NCI-H146 (cell line): ENCODE measurements around the gene HNRNPC.
"Not testable (repeated sequence)": the region's sequence is repeated elsewhere in the genome, so short reads cannot be mapped to it uniquely, and the experiment has no call there.

ENCODE experiments used
- DNase-seq: peaks from one replicate; lab custom pipeline; 2025; lab: John Stamatoyannopoulos, UW

The HNRNPC gene

GRCh38 chr14:21244544-21244943, 24.7 kb downstream of the HNRNPC start:
- DNase-seq: no peak

GRCh38 chr14:21241218-21241819, 27.9 kb downstream of the HNRNPC start:
- no peak for DNase-seq

DNA sequence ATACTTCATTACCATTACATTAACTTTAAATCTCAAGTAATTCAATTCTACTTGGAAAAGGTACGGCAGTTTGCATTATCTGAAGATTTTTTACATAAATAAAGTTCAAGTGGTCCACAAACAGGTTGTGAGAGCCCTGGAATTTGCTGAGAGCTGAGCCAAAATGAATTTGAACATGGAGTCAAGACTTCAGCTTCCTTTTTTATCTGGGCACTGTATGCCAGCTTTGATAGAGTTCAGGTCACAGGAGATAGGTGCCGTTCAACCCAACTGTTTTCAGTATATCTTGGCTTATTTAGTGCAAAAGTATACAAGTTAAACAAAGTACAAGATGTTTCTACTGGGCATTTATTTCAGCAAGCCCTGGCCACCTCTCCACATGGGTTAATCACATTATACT, 28.8 kb downstream of the HNRNPC start:
- DNase-seq: no peak

- no peak for DNase-seq
Observed at GRCh38 chr14:21238823-21239518, 30.3 kb downstream of the HNRNPC start.

DNA sequence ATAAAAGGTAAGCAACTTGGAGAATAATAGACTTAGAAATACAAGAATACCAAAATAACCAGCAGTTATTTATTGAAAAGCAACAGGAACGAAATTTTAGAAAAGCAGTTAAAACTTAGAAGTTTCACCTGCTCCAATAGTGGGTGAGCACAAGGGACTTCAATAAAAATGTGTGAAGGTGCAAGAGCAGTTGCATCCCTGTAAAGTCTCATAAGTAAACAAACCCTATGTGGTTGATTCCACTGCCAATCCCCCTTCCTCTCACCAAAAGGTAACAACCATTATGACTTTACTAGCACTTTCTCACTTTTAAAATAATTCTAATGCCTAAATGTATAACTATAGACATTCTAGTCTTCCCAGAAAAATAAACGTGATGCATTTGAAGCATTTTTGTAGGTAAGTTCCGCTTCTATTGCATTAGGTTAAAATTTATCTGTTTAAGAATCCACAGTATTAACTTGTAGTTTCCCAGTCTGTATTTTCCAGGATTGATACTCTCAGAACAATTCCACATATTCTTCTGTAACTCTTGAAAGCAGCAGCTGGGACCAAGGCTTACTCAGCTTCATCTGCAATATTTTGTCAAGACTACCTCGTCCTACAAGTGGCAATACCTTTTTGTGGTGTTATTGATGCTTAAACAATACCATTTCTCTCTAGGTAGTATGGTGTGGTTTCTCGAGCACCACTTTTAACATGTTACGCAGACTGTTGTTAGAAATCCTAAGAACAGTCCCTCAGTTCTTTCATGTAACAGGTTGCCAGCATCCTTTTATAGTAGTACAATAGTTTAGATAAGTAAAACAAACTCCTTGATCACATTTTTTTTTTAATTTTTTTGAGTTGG, 32.1 kb downstream of the HNRNPC start:
- DNase-seq: no peak

- DNase-seq: no peak
Observed at GRCh38 chr14:21234112-21234511, 35.1 kb downstream of the HNRNPC start.

GRCh38 chr14:21233457-21234076, 35.7 kb downstream of the HNRNPC start:
- no peak for DNase-seq

GRCh38 chr14:21231020-21231652, 38.1 kb downstream of the HNRNPC start:
- DNase-seq: no peak

DNA sequence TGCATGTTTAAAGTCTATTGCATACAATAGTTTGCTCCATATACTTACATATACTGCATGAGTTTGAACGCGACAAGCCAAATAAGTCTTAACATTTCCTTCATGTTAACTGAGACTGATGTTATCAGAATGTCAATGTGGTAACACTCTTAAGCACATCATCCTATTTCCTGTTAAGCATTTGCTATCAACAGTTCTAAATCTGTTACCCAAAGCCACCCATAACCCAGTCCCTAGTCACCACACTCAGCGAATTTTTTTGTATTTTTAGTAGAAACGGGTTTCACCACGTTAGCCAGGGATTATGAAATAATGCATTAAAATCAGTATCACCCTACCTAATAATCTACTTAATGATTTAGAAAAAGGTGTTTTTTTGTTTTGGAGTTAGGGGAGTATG, 39.4 kb downstream of the HNRNPC start:
- no peak for DNase-seq

DNA sequence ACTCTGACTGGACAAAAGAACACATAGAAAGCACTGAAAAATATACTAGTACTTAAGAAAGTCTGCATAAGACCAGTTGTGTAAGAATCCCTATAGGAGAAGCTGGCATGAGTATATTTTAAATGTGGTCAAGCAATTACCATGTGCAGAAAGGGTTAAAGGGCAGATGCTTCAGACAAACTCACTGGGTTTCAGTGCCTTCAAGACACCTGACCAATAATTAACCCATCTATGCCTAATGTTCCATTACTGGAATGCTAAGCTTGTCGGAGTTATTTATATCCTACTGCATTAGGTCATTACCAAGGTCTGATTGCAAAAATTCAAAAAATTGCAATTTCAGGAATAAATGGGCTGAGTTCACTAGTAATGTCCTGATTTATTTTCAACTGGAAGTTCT, 41.3 kb downstream of the HNRNPC start:
- DNase-seq: no peak

DNA sequence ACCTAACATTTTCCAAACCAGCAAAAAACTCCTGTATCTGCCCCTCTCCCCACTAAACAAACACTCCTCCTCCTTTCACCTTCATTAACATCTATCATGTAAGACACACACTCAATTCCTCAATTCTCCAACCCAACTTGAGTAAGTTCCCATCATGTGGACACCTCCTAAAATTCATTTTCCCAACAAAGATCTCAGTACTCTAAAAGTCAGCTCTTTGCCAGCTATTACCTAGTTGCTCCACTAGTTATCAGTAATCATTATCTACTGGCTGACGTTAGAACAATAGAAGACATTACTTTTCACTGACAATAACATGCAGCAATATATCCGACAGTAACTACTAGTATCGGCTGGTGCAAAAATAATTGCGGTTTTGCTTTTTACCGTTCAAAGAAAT, 42.1 kb downstream of the HNRNPC start:
- DNase-seq: no peak

DNA sequence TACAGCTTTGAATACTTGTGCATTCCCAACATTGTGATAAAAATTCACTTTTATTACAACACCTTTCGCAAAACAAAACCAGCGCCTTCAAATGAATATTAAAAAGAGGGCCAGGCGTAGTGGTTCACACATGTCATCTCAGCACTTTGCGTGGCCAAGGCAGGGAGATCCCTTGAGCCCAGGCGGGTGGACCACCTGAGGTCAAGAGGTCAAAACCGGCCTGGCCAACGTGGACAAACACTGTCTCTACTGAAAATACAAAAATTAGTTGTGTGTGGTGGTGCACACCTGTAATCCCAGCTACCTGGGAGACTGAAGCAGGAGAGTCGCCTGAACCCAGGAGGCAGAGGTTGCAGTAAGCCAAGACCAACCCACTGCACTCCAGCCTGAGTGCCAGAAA, 42.8 kb downstream of the HNRNPC start:
- DNase-seq: no peak

GRCh38 chr14:21225164-21225563, 44.1 kb downstream of the HNRNPC start:
- not testable (repeated sequence) for DNase-seq

DNA sequence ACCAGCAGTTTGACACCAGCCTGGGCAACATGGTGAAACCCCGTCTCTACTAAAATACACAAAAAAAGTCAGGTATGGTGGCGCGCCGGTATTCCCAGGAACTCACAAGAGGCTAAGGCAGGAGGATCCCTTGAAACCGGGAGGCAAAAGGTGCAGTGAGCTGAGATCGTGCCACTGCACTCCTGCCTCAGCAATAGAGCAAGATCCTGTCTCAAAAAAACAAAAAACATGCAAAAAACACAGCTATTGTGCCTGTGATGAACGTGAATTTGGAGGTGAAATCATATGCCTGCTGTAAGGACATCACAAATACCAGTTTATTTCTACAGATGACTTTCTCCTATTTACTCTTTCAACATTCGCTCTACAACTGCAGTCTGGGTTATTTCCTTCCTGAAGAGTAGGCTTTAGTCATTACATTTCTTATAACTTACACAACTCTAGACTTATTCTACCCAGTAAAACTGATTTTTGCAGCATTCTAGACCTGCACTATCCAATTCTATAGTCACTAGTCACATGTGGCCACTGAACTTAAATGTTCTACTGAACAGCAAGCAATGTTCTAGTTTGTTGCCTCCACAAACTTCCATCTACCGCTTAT, 48.3 kb downstream of the HNRNPC start:
- DNase-seq: no peak

- DNase-seq: no peak
Observed at GRCh38 chr14:21219561-21220111, 49.6 kb downstream of the HNRNPC start.

GRCh38 chr14:21219120-21219519, 50.1 kb downstream of the HNRNPC start:
- DNase-seq: no peak

GRCh38 chr14:21215879-21216251, 53.4 kb downstream of the HNRNPC start:
- DNase-seq: no peak

- no peak for DNase-seq
Observed at GRCh38 chr14:21215130-21215878, 53.9 kb downstream of the HNRNPC start.

DNA sequence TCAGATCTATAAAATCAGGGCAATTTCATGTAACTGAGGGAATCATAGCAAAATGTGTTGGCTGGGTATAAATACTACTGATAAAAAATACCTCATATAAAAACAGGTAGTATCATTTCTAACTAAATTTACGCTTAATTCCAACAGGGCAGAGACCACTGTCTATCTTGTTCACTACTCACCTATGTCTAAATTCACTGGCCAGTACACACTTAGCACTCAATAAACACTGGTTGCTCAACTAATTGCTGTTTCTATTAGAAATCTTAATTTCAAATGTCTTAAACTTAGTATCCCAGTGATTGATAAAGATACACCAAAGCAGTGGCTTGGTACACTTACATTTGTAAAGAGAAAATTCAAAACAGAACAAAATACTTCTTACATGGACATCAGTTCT, 55.6 kb downstream of the HNRNPC start:
- DNase-seq: no peak

DNA sequence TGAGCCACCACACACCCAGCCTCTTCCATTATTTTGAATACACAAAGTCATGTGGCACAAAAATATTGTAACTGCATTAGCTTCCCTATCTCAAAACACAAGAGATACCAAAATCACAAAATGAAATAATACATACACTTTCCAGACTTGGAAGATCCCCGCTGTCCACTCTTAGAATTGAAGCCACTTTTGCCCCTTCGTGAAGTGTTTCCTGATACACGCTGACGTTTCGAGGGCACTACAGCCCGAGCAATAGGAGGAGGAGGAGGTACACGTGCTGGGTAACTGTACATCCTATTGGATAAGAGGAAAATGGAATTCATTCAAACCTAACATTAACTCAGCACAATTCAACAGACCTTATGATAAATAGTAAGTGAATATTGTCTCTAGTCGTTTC, 56.4 kb downstream of the HNRNPC start:
- DNase-seq: not testable (repeated sequence)

DNA sequence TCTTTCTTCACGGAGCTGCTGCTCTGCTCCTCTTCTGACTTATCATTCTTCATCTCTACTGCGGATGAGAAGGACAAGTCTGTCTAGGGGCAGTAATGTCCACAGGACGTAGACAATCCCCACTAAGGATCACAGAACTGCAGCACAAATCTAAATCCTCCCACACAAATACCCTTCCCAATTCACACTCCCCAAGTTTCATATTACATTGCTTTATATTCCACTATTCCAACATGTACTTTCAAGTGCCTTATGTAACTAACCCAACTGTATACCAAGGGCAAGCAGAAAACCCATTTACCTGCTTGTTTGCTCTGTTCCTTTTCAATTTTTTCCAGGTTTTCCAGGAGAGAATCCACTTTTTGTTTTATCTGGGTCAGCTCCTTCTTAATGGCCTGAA, 57.7 kb downstream of the HNRNPC start:
- no peak for DNase-seq
